ENCODE data around the gene PBX1. TPM values are rescaled to one million over a fixed set of nuclear protein-coding genes. Genes with fewer than 3 reads are reported as not detected.
"Not testable (repeated sequence)": the region's sequence is repeated elsewhere in the genome, so short reads cannot be mapped to it uniquely, and the experiment has no call there.

The PBX1 gene
- total and polyA plus RNA-seq, 12 donors, result 13.3 to 91.8 (median 62.7) TPM

DNA sequence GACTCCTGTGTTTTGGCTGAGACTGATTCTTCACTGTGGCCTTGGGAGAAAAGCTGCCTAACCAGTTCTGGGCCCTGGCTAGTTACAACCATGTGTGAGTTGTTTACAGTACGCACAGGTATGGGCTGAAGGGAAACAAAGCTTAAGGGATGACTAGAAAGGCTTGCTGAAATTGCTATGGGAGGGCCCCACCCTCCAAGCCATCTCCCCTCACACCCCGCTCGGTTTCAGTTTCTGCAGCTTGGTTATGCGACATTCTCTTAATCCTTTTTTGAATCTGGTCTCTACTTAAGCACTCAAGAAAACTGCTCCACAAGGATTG lies 43.1 kb downstream of the PBX1 start:
- no peaks in the 10 kb centered on the region for H3K9me3 ChIP-seq
- no peaks in the 10 kb centered on the region for H3K27me3 ChIP-seq
- DNase-seq, result no peak
- H3K4me3 ChIP-seq, result no peak overlapping the region
- intact Hi-C loops (cut with DNase I), result loop anchor here in 1 of 10 donors (5.0 kb wide), 1 partner anchor 40 kb away; no protein-coding TSS in a partner anchor
- peak overlapping the region in 6 of 10 donors; percentile 23 to 69 (median 46) for H3K27ac ChIP-seq
- H3K4me1 ChIP-seq, result peaks cover 3 to 63% (median 38%) of the 10 kb centered on the region in 9 donors
- peaks cover 0 to 28% (median 0%) of the 10 kb centered on the region in 9 donors for H3K36me3 ChIP-seq
- no peak for TF ChIP-seq CTCF (IDR thresholded peaks at IDR 0.05)
- peak in 7 of 8 donors; percentile 13 to 42 (median 34) for ATAC-seq
- 66 to 85% methylated on average over 4 of the region's 4 CpGs for WGBS, 2 donors

DNA sequence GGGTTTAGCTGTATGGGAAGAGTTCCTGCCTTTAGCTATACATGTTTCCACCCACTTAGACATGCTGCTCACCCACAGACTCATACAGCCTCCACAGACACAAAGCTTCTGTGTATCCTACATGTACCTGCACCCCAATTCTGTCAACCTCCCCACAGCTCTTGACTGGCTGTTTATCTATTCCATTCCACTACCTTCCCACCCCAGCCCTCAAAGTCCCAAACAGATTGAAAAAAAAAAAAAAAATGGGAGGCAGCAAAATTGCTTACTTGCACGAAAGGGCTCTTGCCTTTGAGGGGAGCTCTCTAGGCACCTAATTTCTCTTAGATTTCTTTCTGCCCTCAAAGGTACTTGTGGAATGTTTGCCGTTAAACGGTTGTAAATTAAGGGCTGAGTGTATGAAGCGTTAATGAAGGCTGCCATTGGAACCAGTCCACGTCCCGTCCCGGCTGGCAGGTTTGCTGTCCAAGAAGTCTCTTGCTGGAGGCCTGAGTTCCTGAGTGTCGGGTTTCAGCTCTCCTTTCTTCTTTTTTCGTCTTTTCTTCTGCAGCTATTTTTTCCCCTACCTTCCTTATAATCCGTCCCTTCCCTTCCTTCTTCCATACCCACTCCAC lies 43.6 kb downstream of the PBX1 start:
- peak in 7 of 8 donors; percentile 39 to 83 (median 79) for ATAC-seq
- Histone ChIP-seq H3K4me3 (peak overlapping the region in 2 of 10 donors; percentile 9 to 14), H3K36me3 (peaks cover 0 to 23% (median 0%) of the 10 kb centered on the region in 9 donors), H3K4me1 (peaks cover 3 to 69% (median 43%) of the 10 kb centered on the region in 9 donors), H3K27ac (peak overlapping the region in 8 of 10 donors; percentile 3 to 69 (median 42)), H3K9me3 (no peaks in the 10 kb centered on the region), H3K27me3 (no peaks in the 10 kb centered on the region)
- peak in 1 of 9 donors; percentile 10 for TF ChIP-seq CTCF (IDR thresholded peaks at IDR 0.05)
- WGBS, 2 donors, result 4 to 6% methylated on average over 10 of the region's 10 CpGs
- intact Hi-C loops (cut with DNase I), result loop anchor here in 1 of 10 donors (5.0 kb wide), 1 partner anchor 40 kb away; no protein-coding TSS in a partner anchor
- peak; percentile 55 to 57 for DNase-seq

DNA sequence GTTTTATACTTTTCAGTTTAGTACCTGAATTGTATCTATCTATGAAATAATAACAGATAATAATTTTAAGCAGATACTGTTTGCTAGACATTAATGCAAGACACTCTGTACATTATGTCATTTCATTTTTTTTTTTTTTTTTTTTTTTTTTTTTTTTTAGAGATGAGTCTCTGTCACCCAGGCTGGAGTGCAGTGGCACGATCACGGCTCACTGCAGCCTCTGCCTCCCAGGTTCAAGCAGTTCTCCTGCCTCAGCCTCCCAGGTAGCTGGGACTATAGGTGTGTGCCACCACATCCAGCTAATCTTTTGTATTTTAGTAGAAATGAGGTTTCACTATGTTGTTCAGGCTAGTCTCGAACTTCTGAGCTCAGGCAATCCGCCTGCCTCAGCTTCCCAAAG lies 44.8 kb downstream of the PBX1 start:
- Histone ChIP-seq H3K36me3 (peaks cover 0 to 17% (median 0%) of the 10 kb centered on the region in 9 donors), H3K4me1 (peaks cover 3 to 76% (median 50%) of the 10 kb centered on the region in 9 donors)
- H3K9me3 ChIP-seq, ATAC-seq, H3K27ac ChIP-seq, DNase-seq, H3K4me3 ChIP-seq, H3K27me3 ChIP-seq: not testable (repeated sequence)
- intact Hi-C loops (cut with DNase I), result loop anchor here in 1 of 10 donors (5.0 kb wide), 1 partner anchor 42 kb away; no protein-coding TSS in a partner anchor
- 82 to 93% methylated on average over 4 of the region's 4 CpGs for WGBS, 2 donors

DNA sequence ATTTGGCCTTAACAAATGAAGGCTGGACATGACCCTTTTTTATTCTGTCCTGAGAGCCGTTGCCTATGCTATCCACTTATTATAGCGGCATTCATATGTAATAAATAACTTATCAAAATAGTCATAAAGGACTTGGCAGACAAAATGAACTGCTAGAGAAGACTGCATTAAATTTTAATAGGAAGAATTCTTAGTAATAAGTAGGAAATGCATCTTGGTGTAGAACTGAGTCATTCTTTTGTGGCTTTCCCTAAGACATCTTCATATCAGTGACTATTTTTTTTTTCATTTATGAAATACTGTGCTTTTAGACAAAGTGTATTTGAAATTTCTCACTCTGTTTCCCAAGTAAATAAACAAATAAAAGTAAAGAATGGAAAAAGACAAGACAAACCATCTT lies 45.6 kb downstream of the PBX1 start:
- Histone ChIP-seq H3K9me3 (no peaks in the 10 kb centered on the region), H3K4me3 (no peak overlapping the region), H3K4me1 (peaks cover 3 to 76% (median 51%) of the 10 kb centered on the region in 9 donors), H3K36me3 (peaks cover 0 to 17% (median 0%) of the 10 kb centered on the region in 9 donors), H3K27me3 (no peaks in the 10 kb centered on the region), H3K27ac (no peak overlapping the region)
- WGBS, 2 donors, result 43 to 75% methylated on average over 2 of the region's 2 CpGs
- no peak for ATAC-seq
- TF ChIP-seq CTCF (IDR thresholded peaks at IDR 0.05), result no peak
- DNase-seq, result no peak
- intact Hi-C loops (cut with DNase I), result loop anchor here in 1 of 10 donors (5.0 kb wide), 1 partner anchor 42 kb away; no protein-coding TSS in a partner anchor

Measured in heart right ventricle (tissue), 16 donors.